GM18526 (cell line): ENCODE results near the gene LAPTM5.

Experiments used
- POLR2A ChIP-seq: IDR thresholded peaks from 3 replicates; pipeline ENCODE4 v1.6.1; 2011; ENCODE audit not compliant: insufficient read length; ENCODE audit errors: extremely low read depth

LAPTM5 gene

DNA sequence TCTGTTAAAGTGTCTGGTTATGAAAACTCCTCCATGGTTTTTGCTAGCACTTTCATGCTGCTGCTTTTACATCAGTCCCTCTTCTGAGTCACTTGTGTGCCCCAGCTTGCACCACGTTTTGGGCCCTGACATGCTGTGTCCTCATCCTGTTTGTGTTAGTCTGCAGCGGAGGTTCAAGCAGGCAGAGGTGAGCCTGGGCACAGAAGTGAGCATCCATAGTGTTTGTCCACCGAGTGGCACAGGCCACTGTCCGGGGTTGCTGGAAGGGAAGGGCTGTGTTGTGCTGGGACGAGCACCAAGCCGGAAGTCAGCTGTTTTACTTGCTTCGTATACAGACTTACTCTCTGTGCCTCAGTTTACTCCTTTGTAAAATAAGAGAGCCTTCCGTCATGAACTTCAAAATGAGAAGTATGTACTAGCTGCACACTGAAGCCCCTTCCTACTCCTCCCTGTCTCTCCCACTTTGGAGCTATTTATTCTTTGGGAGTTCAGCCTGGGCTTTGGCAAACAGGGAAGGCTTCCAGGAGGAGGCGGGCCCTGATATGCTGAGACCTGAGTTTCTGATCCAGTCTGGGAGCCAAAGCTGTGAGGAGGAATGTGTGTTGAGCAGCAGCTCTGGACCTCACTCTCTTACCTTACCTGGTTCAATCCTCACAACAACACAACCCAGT, 10.7 kb upstream of the LAPTM5 start:
- TF ChIP-seq POLR2A: no peak

DNA sequence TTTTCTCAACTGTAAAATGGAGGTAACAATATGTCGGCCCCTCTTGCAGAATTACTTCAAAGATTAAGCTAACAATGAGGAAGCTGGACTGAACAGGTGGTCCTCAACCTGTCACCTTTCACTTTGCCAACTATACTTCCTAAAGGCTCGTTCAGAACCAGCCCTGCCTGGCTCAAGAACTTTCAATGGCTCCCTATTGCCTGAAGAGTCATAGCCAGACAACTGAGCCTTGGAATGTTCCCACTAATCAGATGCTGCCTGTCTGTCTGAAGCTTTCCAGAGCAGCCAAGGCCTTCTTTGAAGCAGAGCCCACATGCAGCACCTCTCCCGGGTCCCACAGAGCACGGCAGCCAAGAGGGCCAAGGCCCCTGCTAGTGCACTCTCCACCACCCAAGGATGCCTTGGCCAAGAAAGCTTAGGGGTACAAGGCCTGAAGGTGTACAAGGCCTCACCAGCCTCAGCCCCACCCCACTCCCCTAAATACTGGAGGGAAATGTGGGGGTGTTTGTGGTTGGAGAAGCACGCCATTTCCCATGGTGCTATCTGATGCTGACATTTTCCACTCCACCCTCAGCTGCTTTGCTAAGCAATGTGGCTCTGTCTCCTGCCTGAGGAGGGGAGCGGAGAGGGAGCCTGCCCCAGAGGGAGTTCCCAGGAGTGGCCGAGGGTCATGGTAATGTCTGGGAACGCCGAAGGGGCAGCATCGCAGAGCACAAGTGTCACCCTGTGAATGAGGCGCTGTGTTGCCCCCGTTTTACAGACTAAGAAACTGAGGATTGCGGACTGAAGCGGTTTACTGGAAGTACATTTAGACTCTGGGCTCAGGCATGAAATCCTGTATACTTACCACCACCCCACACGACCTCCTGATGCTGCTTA, 8.2 kb upstream of the LAPTM5 start:
- peak; percentile 34 for TF ChIP-seq POLR2A

DNA sequence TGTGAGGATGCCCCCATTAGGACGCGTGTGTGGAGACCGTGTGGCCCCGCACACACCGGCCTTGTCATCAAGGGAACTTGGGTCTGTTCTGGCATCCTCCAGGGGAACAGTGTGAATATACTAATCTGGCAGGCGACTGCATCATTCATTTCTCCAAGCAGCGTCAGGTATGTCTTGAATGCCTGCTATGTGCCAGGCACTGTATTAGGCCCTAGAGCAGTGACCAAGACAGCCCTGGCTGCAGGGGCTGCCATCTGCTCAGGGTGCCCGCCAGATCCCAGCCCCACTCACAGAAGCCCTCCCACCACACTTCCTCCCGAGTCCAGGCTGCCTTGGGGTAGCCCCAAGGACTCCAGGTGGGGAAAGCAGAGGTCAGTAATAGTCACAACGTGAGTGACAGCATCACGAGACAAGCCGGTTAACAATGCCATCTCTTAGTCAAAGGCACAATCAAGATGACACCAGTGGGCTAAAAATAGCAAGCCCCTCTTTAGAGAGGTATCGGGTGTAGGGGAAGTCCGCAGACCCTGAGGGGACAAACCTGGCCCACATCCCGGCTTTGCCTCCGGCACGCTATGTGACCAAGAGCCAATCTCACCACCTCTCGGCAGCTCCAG, 7.5 kb upstream of the LAPTM5 start:
- TF ChIP-seq POLR2A: peak; percentile 31

DNA sequence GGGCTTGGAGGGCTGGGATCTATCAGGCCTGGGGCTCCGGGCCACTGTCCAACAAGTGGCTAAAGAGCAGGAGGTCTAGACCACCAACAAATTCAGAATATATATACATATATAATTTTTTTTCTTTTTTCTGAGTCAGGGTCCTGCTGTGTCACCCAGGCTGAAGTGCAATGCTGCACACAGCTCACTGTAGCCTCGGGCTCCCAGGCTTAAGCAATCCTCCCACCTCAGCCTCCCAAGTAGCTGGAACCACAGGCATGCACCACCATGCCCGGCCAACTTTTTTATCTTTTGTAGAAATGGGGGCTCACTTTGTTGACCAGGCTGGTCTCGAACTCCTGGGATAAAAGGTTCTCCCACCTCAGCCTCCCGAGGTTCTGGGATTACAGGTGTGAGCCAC, 6.8 kb upstream of the LAPTM5 start:
- no peak for TF ChIP-seq POLR2A

DNA sequence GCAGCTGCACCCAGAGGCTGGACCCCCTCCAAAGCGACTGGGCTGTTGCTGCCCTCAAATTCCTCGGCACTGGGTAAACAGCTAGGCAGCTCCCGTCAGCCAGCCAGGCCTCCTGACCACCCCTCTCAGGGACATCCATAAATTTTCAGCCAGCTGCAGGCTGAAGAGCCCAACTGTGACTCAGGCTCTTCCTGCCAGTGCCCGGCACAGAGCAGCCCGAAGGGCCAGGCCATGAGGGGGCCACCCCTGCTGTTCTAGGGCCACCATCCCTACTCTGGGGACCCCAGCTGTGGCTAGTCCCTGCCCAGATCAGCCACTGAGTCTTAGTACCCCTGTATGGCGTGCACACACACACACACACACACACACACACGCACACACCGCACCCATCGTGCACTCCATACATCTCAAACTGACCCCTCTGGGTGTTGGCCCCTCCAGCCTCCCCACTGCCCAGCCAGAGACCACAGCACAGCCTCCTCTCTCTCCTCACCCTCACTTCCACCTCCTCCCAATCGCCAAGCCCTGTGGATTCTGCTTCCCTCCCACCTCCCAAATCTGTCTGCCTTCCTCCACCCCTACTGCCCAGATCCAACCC, 6.2 kb upstream of the LAPTM5 start:
- TF ChIP-seq POLR2A: no peak

DNA sequence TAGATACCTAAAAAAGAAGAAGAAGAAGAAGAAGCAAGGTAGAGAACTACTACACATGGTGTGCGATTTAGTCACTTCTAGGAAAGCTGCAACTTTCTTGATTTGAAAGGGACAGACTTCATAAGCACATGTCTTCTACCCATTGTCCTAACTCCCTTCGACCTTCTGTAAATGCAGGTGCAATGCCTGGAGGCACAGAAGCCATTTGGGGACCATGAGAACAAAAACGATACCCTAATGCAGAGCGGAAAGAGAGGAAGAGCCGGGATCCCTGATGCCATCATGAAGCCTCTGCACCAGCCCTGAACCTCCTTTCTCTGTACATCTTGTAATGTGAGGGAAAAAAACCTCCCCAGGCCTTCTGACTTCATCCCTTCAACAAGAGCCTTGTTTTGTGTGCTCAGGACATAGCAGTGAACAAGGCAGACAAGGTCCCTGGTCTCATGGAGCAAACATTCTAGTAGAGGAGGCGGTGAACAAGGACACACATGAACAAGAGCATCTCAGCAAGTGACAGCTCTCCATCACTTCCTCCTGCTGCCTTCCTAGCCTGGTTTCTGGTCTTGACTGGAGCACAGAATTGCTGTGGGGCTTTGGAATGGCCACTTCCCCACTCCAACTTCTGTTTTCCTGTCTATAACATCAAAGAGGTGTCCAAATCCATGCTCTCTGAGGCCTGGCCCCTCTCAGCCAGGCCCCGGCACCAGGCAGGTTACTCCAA, 5.5 kb upstream of the LAPTM5 start:
- TF ChIP-seq POLR2A: peak; percentile 15

DNA sequence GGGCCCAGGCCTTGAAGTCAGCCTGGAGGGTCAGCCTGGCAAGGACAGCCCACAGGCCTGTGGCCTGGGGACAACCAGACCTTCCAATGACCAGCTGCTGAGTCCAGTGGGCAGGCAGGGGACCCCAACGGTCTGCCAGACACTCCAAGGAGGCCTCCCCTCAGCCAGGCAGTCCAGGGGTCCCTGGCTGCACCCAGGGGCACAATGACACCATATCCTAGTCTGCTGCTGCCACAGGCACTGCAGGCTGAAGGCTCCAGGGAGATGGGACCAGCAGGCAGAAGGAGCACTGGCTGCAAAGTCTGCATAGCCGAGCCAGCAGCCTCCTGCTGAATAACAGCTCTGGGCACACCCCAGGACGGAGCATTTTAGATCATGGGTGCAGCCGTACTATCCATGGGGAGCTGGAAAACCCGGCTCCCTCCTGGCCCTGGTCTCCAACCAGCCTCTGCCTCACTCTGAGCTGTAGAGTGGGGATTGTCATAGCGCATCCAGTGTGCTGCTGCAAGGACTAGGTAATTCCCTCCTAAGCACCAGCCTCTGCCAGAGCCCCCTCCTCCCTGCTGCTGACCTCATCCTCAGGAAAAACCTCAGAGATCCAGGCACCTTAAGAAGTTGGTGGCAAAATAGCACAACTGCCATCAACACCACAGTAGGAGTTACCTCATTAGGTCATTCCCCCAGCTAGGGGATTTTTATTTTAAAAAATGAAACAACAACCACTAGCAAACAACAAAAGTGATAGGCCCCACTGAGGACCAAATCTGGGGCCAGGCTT, 4.8 kb upstream of the LAPTM5 start:
- peak; percentile 5 for TF ChIP-seq POLR2A

DNA sequence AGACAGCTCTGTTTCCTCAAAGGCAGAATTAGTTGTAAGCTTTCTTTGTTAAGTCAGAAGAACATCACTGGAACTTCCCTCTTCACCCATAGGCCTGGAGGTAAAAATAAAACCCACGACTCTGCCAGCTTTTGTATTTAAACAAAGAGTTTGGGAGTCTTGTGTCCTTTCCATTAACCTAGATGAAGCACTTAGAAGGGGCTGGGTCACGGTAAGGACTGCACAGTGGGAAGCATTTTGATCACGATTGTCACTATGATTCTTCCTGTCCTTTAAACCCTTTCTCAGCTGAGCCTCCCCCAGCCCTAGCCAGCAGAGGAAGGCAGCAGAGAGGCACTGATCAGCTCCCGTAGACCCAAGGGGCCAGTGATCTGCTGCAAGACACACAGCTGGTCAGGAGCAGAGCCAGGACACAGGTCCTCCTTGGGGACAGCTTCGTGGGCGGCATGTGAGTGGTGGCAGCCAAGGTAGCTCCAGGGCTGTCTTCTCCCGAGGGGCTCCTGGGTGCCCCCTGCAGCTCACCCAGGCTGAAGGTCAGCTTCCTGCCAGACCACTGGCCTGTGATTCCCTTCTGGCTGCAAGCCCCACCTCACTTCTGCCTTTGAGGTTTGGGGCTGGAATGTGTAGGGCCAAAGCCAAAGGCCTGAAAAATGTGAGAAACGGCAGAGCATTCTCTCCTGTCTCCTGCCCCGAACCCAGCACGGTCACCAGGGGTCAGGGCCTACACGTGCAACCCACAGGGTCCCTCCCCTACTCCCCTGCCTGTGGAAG, 4.0 kb upstream of the LAPTM5 start:
- no peak for TF ChIP-seq POLR2A

DNA sequence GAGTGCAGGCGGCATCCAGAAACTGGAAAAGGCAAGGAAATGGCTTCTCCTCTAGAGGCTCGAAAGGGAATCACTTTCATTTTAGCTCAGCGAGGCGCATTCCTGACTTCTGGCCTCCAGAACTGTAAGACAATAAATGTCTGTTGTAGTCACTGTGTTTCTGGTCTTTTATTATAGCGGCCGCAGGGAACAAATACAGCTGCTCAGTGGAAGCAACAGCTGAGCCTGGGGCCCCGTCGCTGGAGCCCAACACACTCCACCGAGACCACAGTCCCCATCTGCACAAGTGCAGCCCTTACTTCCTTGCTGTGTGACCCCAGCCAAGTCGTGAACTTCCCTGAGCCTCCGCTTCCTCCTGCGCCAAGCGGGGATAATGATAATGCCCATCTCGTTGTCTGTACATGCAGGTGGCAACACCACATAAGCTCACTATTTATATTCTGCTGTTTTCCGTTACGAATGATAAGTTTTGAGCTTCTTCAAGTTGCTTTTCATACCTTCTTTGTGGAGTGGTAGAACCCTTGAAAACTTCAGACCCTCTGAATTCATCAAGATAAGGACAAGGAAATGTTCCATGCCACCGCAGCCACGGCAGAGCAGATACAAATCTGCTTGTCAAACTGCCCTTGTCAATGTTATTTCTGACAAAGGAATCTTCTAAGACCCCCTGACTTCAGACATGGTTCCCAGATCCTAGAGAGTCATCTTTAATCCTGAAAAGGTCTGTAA, 3.2 kb upstream of the LAPTM5 start:
- peak; percentile 32 for TF ChIP-seq POLR2A

DNA sequence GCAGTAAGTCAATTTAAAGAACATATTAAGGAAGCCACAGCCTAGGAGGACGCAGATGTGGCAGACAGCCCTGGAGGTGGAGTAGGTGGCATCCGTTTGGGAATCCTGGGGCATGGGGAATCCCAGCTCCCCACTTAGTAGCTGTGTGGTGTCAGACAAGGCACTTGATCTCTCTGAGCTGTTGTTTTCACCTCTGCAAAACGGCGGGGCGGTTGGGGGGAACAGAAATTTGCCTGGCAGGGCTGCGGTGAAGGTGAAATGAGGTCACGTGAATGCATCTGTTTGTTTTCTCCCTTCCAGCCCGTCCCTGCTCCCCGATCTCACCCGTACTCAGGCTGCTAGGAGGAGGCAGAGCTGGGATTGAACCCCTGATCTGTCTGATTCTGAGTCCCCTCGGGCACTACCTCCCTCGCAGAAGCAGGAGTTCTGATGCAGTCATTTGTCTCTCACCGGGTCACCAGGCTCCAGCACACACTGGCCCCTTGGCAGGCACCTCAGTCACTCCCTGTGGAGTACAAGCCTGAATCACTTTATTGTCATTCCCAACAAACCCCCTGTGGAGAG, 2.2 kb upstream of the LAPTM5 start:
- peak; percentile 26 for TF ChIP-seq POLR2A

DNA sequence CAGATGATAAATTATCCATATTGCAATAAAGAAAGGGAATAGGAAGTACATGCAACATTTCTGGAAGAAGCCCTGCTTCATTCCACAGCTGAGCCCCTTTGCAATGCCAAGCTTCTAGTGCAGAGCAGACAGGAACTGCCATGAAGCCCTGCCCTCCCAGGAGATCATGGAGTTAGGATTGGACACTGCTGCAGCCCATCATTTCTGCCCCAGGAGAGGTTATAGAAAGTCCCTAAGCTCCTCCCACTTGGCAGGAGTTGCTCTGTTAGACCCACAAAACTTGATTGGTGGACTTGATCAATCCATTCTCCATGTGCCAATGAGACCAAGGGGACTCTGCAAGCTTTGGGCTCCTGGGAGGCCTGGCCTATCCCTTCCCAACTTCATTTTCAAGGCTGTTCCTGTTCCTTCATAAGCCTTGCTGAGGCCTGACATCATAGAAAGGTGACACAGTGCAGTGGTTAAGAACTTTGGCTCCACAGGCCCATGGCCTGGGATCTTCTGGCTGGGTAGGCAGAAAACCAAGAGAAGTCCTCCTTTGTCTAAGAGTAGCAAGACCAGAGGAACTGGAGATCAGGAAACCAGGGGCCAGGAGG, 1.3 kb upstream of the LAPTM5 start:
- TF ChIP-seq POLR2A: no peak

DNA sequence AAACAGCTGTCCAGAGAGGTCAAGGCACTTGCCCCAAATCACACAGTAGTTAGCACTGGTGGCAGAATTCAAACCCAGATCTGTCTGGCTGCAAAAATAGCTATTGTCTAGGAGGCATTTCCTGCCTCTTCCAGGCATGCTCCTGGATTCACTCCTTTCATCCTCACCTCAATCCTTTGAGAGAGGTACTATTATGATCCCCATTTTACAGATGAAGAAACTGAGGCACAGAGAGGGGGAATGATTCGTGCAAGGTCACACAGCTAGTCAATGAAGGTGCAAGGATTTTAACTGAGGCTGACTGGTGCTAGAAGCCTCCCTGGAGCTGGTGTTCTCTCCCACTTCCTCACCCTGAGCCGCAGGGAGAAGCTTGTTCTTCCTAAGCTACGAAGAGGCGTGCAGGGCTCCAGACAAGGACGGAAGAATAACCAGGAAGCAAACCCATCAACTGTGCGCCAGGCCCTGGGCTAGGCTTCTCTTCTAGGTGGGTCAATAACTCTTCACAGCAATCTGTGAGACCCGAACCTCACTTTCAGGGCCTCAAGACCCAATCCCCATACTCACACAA, 631 bp upstream of the LAPTM5 start:
- no peak for TF ChIP-seq POLR2A
